Psoas muscle (tissue), 8 donors: Measurements from ENCODE around the gene BID. TPM values are rescaled to one million over a fixed set of nuclear protein-coding genes. Genes with fewer than 3 reads are reported as not detected.
A peak's percentile ranks its signal among the peaks of the same experiment; 100 is the strongest.

Experiments
- ATAC-seq, 4 donors: fragments of 200-7000 bp; cut with Tn5 transposase; one replicate each; pipeline ENCODE4 v1.9.1; 2020; ENCODE audit warnings: moderate library complexity in 3 of 4, mild to moderate bottlenecking in 2 of 4
- DNase-seq, 2 donors: peaks; one replicate each; pipeline ENCODE4 v3.0.0-alpha.2; 2020
- H3K27ac ChIP-seq: fragments of 200-600 bp; one replicate; pipeline ENCODE4 v1.8.0; 2022
- H3K27me3 ChIP-seq, 3 donors: fragments of 200-600 bp in 1 of 3; one replicate each; pipeline versions ENCODE4 v1.6.1 to v1.8.0; 2013 to 2022; ENCODE audit warnings: low read length in 2 of 3, mild to moderate bottlenecking in 2 of 3, moderate library complexity in 1 of 3; ENCODE audit not compliant: insufficient read depth in 3 of 3
- H3K36me3 ChIP-seq, 2 donors: fragments of 200-600 bp in 1 of 2; one replicate each; pipeline versions ENCODE4 v1.6.1 to v1.8.0; 2013 to 2022; ENCODE audit warnings: low read depth in 1 of 2, mild to moderate bottlenecking in 1 of 2, moderate library complexity in 1 of 2; ENCODE audit not compliant: insufficient read depth in 1 of 2
- H3K4me1 ChIP-seq: fragments of 200-600 bp; one replicate; pipeline ENCODE4 v1.8.0; 2022
- H3K4me3 ChIP-seq: fragments of 200-600 bp; one replicate; pipeline ENCODE4 v1.8.0; 2022; ENCODE audit warnings: mild to moderate bottlenecking
- H3K9me3 ChIP-seq: fragments of 200-600 bp; one replicate; pipeline ENCODE4 v1.8.0; 2022
- CTCF ChIP-seq: fragments of 200-600 bp; IDR thresholded peaks from one replicate; pipeline ENCODE4 v1.8.0; 2022; ENCODE audit warnings: antibody characterized with exemption
- WGBS, 3 donors: extraction: QIAGEN DNeasy Blood & Tissue Kit; methylation state at CpG; one replicate each; pipeline versions ENCODE4 v1.1.6 to v1.1.7; 2013; 5-methylcytosine and 5-hydroxymethylcytosine counted together
- intact Hi-C, 2 donors: fragments of 100-400 bp; cut with DNase I; formaldehyde crosslinking; loops; one replicate each; pipeline versions ENCODE4 v1.11.0 to v1.14.2; 2022
- polyA plus RNA-seq, 3 donors: library from polyadenylated mRNA; stranded (reverse); fragments of 200-250 nt; gene quantifications; one replicate each; pipeline ENCODE4 v1.2.3, GENCODE V29; 2013
- total RNA-seq, 4 donors: library from RNA; stranded (reverse); fragmentation: NEBNext Ultra II Directional in 2 of 4; extraction: Animal tissue kit (Norgen Biotek cat#: 25700) in 2 of 4; gene quantifications; one replicate each; pipeline versions ENCODE4 v1.2.1 to v1.2.4, GENCODE V29; 2021 to 2023
- donor health status: healthy with polysubstance abuse.
- donor health status: DM: no; HTN: no; CAD: no; lungs with moderate emphysema.
- donor health status: Bipolar disorder and iron deficiency.
- donor health status: healthy.
- donor health status: DM: yes; HTN: yes; CAD: no.
- donor health status: DM: no; HTN: no; CAD: no.
- donor health status: DM: no; HTN: no; CAD: no.
- donor health status: DM: yes; HTN: yes; CAD: no.

BID gene
- total and polyA plus RNA-seq, 7 donors, result 5.6 to 27.4 (median 9.9) TPM

- TF ChIP-seq CTCF, result no peak
- DNase-seq (no peak), ATAC-seq (no peak)
- intact Hi-C loops, result no loop called here
- H3K9me3 ChIP-seq, result no peaks in the 10 kb centered on the region
- no peak overlapping the region for H3K4me3 ChIP-seq
- H3K4me1 ChIP-seq, result no peaks in the 10 kb centered on the region
- H3K36me3 ChIP-seq, result peaks cover 0 to 81% of the 10 kb centered on the region in 2 donors
- no peaks in the 10 kb centered on the region for H3K27me3 ChIP-seq
- WGBS, 3 donors, result 94 to 96% (median 94%) methylated on average over 14 of the region's 14 CpGs
- no peak overlapping the region for H3K27ac ChIP-seq
Observed at GRCh38 chr22:17816649-17817048, 42.4 kb upstream of the BID start.

GRCh38 chr22:17815703-17816254, 41.5 kb upstream of the BID start:
- H3K4me1 ChIP-seq, result no peaks in the 10 kb centered on the region
- H3K27me3 ChIP-seq, result no peaks in the 10 kb centered on the region
- intact Hi-C loops, result no loop called here

GRCh38 chr22:17814830-17815229, 40.6 kb upstream of the BID start:
- Histone ChIP-seq H3K36me3 (peaks cover 0 to 85% of the 10 kb centered on the region in 2 donors), H3K27ac (no peak overlapping the region), H3K4me1 (no peaks in the 10 kb centered on the region), H3K9me3 (no peaks in the 10 kb centered on the region), H3K4me3 (no peak overlapping the region), H3K27me3 (no peaks in the 10 kb centered on the region)
- ATAC-seq (no peak), DNase-seq (no peak)
- 94 to 96% (median 96%) methylated on average over 20 of the region's 20 CpGs for WGBS, 3 donors
- intact Hi-C loops, result no loop called here
- no peak for TF ChIP-seq CTCF

More at GRCh38 chr22:17815703-17816254, 41.5 kb upstream of the BID start:
- DNase-seq, result no peak
- Histone ChIP-seq H3K27ac (no peak overlapping the region), H3K9me3 (no peaks in the 10 kb centered on the region), H3K36me3 (peaks cover 0 to 80% of the 10 kb centered on the region in 2 donors), H3K4me3 (no peak overlapping the region)
- TF ChIP-seq CTCF, result no peak
- 94% methylated on average over 15 of the region's 15 CpGs for WGBS, 3 donors
- peak in 1 of 4 donors; percentile 17 for ATAC-seq

- intact Hi-C loops, result no loop called here
- no peak for DNase-seq
Observed at GRCh38 chr22:17814084-17814483, 39.8 kb upstream of the BID start.

More at GRCh38 chr22:17814084-17814483, 39.8 kb upstream of the BID start:
- WGBS, 3 donors, result 90 to 92% (median 90%) methylated on average over 6 of the region's 6 CpGs
- peaks cover 0 to 85% of the 10 kb centered on the region in 2 donors for H3K36me3 ChIP-seq
- H3K9me3 ChIP-seq, result no peaks in the 10 kb centered on the region
- no peak overlapping the region for H3K4me3 ChIP-seq
- ATAC-seq, result no peak
- no peak overlapping the region for H3K27ac ChIP-seq
- TF ChIP-seq CTCF, result no peak
- H3K27me3 ChIP-seq, result no peaks in the 10 kb centered on the region
- H3K4me1 ChIP-seq, result peaks cover under 1% of the 10 kb centered on the region
